Activated naive CD4-positive, alpha-beta T cell treated with anti-CD3 and anti-CD28 coated beads, Interleukin-2, amount 10 ng/mL, durations not matched to agents 7 days and 5 days (primary cell): ENCODE measurements around the gene KIAA0586.

Source experiments
- CTCF ChIA-PET: fragments of 350-600 bp; sonication (Branson Sonifier 250); formaldehyde crosslinking; loops from one replicate; lab custom pipeline; 2021; ENCODE audit warnings: antibody characterized with exemption; lab: Charles Lee
- DNase-seq: peaks from one replicate; pipeline ENCODE4 v3.0.0-alpha.2; 2020
- H3K27ac Mint-ChIP-seq: one replicate; pipeline ENCODE4 v1.8.0; 2021; ENCODE audit warnings: mild to moderate bottlenecking, moderate library complexity, mixed read lengths
- H3K27me3 Mint-ChIP-seq: one replicate; pipeline ENCODE4 v1.8.0; 2021; ENCODE audit warnings: mild to moderate bottlenecking, mixed read lengths
- H3K36me3 Mint-ChIP-seq: one replicate; pipeline ENCODE4 v1.8.0; 2021; ENCODE audit warnings: mixed read lengths
- H3K4me1 Mint-ChIP-seq: one replicate; pipeline ENCODE4 v1.8.0; 2021; ENCODE audit warnings: mixed read lengths
- H3K4me3 Mint-ChIP-seq: one replicate; pipeline ENCODE4 v1.8.0; 2021; ENCODE audit warnings: mild to moderate bottlenecking, moderate library complexity, mixed read lengths
- H3K9me3 Mint-ChIP-seq: one replicate; pipeline ENCODE4 v1.8.0; 2021; ENCODE audit warnings: mixed read lengths

The KIAA0586 gene

DNA sequence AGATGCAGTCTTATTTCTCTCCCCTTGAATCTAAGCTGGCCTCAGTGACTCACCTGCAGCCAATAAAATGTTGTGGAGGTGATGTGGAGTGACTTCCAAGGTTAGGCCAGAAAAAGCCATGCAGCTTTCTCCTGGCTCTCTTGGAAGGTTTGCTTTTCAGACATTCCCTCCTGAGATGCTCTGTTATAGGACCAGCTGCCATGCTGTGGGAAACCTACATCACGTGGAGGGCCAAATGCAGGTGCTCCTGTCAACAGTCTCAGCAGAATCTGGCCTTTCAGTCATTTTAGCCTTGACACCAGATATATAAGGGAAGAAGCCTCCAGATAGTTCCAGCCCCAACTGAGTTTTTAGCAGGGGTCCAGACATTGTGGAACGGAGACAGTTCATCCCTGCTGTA, 172.2 kb downstream of the KIAA0586 start:
- no peak for DNase-seq
- CTCF ChIA-PET: no interaction called here
- no peak overlapping the region for H3K27ac Mint-ChIP-seq
- no peaks in the 10 kb centered on the region for H3K9me3 Mint-ChIP-seq
- peaks cover 48% of the 10 kb centered on the region for H3K4me1 Mint-ChIP-seq
- H3K27me3 Mint-ChIP-seq: peaks cover 14% of the 10 kb centered on the region
- H3K4me3 Mint-ChIP-seq: no peak overlapping the region
- peaks cover 4% of the 10 kb centered on the region for H3K36me3 Mint-ChIP-seq
